HG03066 (cell line): ENCODE results near the gene MAD1L1.

Experiments
- ATAC-seq: cut with Tn5 transposase; IDR thresholded peaks from one replicate; pipeline ENCODE4 v1.9.1; 2021; ENCODE audit warnings: low read depth; ENCODE audit not compliant: unreplicated experiment

The MAD1L1 gene

GRCh38 chr7:1968397-1969111 is 264.2 kb downstream of the MAD1L1 start:
- ATAC-seq, result no peak

GRCh38 chr7:1967512-1968396 is 265.0 kb downstream of the MAD1L1 start:
- no peak for ATAC-seq

DNA sequence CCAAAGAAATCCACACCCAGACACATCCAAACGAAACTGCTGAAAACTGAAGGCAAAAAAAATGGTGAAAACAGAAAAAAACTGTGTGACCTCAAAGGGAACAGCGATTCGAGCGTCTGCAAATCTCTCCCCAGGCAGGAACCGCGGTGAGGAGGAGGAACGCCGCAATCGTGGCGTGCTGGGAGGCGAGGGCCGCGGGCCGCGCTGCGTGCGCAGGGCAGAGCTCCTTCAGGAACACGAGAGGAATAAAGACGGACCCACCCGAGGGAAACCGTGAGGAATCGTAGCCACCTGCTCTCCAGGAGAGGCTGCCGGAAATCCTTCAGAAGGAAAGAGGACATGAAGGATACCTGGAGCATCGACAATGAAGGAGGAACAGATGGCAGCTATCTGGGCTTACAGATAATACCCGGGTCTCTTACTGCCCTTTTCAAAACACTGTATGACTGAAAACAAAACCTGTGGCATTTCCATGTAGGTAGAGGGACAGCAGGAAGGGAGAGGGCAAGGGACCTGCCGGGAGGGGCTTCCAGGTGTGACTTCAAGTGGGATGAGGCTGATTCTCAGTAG is 266.0 kb downstream of the MAD1L1 start:
- ATAC-seq, result no peak

GRCh38 chr7:1965579-1966294 is 267.0 kb downstream of the MAD1L1 start:
- ATAC-seq, result no peak

DNA sequence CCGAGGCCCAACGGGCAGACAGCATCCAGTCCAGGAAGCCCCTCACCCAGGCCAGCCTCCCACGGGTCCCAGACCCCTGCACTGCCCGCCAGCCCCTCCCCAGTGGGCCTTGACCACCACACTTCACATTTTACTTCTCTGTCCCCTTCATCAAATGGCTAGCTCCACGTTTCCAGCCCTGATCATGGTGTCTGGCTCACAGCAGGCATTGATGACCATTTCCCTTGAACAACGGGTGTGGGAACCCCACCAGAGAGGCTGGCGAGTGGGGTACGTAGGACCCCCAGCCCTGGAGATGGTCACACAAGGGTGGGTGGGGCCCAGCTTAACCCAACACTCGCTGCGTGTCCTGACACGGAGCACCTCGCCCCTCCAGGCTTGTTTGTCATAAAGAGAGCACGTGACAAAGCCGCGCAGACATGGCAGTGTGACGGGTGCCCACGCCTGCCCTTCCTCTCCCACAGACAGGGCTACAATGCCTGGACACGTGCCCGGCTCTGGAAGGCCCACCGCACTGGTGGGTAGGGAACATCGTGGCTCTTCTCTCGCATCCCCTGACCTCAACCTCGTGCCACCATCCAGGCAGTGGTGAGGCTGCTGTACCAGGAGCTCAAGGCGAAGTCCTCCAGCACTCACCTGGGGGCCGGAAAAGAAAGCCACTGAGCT is 267.7 kb downstream of the MAD1L1 start:
- no peak for ATAC-seq

GRCh38 chr7:1964211-1964912 is 268.4 kb downstream of the MAD1L1 start:
- ATAC-seq, result no peak

- no peak for ATAC-seq
These were observed 269.2 kb downstream of the MAD1L1 start for GRCh38 chr7:1963575-1963974.

GRCh38 chr7:1961701-1962276 is 271.0 kb downstream of the MAD1L1 start:
- no peak for ATAC-seq

DNA sequence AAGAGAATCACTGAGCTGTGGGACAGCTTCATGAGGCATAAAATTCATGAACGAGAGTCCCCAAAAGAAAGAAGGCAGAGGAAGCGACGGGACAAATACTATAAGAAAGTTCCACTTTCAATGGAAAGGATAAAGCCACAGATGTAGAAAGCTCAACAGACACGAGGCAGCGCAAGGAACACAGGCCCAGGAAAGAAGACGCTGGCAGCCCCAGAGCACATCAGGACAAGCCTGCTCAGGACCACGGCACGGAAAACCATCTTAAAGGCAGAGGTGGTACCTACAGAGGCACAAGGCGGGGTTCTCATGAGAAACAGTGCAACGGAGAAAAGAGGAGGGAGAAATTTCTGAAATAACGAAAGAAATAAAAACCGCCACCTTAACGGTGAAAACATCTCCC is 273.4 kb downstream of the MAD1L1 start:
- ATAC-seq, result no peak

DNA sequence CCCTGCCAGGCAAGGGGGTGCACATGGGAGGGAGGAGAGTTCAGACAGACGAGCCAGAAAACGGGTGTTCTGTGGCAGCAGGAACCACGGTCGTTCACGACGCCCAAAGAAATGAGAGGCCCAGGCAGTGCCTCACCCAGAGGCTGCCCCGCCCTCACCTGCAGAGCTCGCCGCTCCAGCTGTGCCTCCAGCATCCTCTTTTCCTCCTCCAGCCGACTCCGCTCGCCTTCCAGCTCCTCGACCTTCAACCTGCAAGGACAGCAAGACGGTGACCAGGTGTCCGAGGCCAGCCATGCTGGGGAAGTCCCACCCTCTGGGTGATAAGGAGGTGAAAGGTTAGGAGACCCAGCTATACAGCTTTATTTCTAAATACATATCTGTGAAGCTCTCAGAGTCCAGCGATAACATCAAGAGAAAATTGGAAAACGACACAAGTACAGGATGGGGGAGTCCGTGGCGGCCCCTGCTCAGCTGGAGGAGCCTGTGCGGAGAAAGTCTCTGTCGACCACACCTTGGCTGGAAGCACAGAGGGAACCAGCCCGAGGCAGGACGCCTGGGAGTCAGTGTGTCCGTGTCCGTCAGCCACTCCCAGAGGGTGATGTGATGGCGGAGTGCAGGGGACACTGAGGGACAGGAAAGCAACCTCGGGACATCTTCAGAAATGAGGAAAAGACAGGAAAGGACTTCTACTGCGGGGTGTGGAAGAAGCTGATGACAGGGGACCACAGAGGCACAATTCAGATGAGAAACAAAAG is 275.1 kb downstream of the MAD1L1 start:
- no peak for ATAC-seq

GRCh38 chr7:1956611-1957470 is 275.9 kb downstream of the MAD1L1 start:
- ATAC-seq, result no peak

DNA sequence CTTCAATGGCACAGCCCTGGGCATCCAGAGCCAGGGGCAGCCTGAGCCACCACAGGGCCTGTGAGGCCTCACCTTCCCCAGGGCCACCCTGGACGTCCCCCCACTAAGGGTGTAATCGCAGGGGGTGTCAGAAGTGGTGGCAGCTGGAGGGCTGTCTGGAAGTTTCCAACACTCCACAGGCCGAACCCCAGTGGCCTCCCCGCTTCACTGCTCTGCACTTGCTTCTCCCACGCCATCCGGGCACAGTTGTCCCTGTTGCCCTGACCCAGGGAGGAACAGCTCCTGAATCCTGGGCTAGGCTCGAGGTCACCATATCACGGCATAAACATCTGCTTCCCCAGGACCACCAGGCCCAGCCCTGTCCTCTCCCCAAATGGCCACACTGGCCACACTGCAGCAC is 276.6 kb downstream of the MAD1L1 start:
- ATAC-seq, result no peak

DNA sequence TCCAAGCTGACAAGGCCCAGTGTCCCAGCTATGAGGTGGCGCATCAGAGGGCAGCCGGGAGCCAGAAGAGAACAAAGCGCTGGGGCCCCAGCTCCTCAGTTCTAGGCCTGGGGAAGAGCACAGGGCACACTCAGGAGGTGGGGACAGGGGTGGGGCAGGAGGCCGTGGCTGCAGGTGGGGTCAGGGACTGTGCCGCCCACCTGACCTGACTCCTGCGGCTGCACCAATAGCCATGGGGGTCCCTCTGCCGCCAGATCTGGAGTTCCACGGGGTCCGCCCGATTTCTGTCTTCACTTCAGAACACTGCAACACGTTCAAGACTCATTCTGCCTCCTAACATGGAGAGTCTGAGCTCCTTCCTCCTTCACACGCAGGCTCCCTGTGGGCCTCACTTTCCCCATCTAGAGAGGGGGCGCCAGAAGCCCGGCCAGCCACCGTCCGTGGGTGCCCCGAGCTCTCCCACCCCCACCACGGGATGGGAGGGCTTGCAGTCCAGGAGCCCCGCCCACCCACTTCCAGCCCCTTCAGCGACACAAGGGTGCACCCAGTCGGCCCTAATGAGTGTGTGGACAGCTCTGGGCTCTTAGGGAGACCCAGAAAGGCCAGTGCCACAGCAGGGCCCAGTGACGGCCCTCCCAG is 278.3 kb downstream of the MAD1L1 start:
- ATAC-seq, result no peak

DNA sequence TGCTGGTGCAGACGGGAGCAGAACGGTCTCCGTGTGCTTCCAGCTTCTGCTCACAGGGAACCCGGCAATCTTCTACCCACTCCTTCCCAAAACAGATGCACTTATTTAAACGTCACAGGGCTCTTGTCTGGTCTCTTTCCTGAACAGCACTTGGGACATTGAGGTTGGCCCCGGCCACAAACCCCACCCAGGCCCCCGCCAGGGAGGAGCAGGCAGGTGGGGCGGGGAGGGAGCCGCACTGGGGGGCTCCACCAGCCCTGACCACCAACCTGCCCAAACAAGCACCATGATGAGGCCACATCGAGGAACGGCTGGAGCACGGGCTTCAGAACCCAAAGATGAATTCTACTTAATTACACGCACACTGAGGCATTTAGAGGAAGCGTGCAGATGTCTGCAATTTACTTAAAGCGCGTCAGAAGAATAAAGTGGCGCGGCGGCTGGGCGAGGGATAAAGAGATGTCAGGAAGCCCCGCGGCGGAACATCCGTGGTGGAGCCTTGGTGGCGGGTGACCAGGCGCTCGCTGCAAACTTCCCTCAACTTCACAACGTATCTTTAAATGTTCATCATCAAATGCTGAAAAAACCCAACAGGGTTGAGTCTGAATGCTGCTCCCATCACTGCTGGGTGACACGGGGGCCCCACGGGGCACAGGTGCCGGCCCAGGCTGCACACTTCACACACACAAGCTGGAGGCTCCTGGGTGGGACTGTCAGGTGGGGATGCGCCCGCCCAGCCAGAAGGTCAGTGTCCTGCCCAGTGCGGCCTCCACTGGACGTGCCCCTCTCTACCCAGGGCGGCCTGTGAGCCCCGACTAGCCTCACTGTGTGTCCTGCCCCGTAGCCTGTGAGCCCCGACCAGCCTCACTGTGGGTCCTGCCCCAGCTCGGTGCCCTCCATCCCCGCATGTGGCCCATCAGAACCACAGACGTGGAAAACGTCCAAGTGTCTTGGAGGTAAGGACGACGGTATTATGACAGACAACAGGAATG is 279.2 kb downstream of the MAD1L1 start:
- ATAC-seq, result no peak

DNA sequence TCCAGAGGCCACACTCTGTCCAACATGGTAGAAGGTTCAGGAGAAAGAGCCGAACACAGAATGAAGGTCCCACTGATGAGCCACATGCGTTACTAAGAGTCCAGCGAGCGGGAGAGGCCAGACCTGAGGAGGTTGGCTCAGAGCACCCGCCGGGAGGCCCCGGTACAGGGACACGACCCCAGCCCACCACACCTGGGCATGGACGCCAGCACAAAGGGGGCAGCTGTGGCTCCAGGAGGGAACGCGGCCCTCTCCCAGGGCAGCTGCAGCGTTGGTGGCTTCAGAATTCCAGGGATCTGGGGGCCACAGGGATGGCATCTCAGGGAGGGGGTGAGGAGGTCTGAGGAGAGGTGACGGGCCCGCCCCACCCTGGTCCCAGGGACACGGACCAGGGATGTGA is 280.0 kb downstream of the MAD1L1 start:
- ATAC-seq, result no peak

DNA sequence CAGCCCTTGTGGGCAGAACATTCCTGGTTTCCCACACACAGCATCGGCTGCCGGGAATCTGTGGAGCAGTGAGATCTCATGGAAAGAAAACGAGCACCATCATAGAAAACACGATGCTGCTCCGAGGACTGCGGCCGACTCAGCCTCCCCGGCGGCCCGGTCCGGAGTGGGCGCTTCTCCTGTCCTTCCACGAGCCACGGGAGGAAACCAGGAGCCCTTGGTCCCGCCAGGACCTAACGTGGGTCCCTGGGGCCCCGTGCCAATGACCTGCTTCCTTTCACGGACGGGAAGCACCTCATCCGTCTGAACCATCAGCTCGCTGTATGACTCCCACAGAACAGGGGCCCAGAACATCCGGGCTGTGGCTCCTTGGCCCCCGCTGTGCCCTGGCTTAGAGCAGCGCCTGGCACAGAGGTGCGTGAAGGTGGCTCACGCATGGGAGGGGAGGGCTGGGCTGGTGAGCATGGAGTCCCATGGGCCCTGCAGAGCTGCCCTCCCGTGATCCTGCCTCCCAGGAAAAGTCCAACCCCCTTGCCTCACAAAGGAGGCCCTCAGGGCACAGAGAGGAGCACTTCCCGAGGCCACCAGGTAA is 280.5 kb downstream of the MAD1L1 start:
- no peak for ATAC-seq
